GM18867 (cell line): ENCODE data around the gene FGF19.
"Not testable (repeated sequence)": the region's sequence is repeated elsewhere in the genome, so short reads cannot be mapped to it uniquely, and the experiment has no call there.

Experiments
- ATAC-seq: cut with Tn5 transposase; IDR thresholded peaks from one replicate; pipeline ENCODE4 v1.9.1; 2021; ENCODE audit warnings: mild to moderate bottlenecking, moderate library complexity; ENCODE audit not compliant: unreplicated experiment

FGF19 gene

DNA sequence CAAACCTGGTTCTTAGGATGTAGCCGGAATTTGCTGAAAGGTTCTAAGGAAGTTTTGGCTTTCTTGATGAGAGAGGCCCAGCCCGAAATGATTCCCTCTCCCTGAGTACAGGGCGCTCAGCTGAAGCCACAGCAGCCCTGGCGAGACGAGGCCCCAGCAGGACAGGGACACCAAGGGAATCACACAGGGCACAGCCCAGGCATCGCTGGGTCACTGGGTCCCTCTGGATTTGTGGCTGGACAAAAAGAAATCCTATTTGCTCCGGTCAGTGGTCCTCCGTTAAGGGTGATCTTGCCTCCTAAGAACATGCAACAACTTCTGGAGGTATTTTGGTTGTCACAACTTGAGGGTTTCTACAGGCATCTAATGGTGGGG is 6.4 kb downstream of the FGF19 start:
- ATAC-seq: no peak

DNA sequence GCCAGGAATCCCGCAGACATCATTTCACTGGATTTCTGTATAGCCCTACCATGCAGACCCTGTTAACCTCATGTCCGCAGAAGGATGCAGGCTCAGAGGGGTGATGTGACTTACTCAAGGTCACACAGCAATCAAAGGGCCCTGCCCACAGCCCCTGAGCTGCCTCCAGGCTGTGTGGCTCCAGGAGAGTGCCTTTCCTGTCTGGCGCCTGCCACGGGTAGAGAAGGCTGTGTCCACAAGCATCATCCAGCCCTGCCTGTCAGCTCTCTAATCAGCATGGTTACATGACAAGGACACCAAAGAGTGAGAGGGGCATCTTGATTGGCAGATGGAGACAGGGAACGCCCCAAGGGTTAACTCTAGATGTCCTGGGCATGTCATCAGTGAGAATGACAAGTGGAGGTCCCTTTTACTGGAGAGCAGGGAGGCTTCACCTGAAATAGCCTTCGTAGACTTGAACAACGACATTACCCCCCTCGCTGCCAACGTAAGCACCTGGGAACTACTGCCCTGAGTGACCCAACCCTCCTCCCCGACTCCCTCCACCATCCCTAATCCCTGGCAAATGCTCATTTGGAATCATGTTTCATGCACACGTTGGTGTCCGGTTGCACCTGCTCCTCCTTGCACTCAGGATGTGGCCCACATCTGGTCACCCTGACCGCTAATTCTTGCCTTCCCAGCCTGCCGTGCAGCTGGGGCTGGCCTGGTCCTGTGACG is 6.9 kb downstream of the FGF19 start:
- no peak for ATAC-seq

DNA sequence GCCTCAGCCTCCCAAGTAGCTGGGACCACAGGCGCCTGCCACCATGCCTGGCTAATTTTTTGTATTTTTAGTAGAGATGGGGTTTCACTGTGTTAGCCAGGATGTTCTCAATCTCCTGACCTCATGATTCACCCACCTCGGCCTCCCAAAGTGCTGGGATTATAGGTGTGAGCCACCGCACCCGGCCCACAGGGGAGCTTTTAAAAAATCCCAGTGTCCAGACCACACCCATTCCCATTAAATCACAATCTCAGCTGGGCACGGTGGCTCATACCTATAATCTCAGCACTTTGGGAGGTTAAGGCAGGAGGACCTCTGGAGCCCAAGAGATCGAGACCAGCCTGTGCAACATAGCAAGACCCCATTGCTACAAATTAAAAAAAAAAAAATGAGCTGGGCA is 7.8 kb downstream of the FGF19 start:
- ATAC-seq: not testable (repeated sequence)

DNA sequence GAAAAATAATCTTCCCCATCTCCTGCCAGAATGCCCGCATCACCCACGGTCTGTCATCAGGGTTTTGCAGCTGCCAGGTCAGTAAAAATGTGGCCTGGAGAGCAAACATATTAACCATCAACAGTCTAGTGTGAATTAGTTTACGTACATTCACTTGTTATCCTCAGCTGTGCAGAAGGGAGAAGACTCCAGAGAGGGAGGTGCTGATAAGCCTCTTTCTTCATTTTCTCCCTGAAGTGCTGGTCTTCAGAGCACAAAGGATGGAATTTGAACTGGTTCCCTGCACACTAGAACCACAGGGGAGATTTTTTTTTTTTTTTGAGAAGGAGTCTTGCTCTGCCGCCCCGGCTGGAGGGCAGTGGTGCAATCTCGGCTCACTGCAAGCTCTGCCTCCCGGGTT is 8.2 kb downstream of the FGF19 start:
- ATAC-seq: no peak

DNA sequence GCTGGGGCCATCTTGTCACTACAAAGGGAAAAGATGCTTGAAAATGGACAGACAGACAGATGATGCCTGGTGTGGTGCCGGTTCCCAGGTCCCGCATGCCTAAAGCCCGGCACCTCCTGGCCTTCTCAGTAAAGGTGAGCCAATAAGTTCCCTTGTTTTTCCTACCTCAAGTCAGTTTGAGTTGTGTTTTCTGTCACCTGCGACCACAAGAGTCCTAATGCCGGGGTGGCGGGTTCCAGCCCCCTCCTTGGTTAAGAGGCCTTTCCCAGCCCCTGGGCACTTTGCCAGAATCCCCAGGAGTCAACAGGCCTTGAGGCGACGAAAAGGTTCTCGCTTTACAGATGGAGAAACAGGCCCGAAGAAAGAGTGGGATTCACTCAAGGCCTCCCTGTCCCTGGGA is 9.0 kb downstream of the FGF19 start:
- ATAC-seq: no peak

DNA sequence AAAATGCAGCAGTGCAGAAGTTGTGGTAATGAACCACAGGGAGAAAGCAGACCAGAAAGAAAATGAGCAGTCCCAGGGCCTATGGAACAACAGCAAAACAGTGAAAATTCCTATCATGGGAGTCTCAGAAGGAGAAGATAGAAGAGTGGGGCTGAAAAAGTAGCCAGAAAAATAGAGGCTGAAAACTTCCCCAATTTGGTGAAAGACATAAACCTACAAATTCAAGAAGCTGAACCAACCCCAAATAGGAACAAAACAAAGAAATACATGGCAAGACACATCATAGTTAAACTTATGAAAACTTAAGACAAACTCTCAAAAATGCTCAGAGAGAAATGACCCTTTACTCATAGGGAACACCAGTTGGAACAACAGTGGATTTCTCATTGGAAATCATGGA is 11.4 kb downstream of the FGF19 start:
- ATAC-seq: no peak

DNA sequence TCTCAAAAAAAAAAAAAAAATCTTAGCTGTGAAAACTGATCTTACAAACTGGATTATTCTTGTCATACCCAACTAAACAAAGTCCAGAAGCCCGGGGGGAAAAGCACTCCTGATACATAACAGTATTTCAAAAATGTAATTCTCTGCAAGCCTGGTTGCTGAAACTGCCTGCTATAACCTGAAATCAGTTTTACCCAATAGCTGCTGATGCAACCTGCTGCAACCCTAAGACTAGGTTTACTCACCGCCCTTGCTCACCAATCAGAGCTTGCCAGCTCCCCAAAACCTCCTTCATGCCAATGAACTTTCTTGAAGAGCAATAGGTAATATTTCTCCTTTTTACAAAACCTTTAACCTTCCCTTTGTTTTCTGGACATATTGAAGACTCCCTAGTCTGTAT is 12.4 kb downstream of the FGF19 start:
- ATAC-seq: no peak

DNA sequence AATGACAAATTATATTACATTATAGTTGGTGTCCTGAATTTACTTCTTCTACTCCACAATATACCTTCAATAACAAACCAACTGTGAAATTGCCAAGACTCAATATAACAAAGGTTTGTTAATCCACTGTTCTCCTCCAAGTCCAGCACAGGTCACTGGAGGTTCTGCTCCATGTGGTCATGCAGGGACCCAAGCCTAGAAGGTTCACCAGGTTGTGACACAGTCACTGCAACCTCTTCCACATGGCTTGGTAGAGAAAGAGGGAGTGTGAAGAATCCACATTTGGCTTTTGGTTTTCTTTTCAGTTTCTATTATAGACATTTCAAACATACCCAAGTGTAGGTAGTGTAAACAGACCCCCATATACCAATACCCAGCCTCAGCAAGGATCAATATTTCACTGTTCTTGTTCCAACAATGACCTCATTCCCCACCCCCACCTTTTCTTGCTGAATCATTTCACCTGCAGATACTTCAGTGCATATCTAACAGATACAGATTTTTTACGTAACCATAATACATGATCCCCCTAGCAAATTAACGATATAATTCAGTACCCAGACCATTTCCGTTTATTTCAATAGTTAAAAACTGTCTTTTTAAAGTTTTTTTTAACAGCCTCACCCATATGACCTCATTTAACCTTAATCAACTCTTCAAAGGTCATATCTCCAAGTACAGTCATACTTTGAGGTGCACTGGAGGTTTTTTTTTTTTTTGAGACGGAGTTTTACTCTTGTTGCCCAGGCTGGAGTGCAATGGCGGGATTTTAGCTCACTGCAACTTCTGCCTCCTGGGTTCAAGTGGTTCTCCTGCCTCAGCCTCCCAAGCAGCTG is 14.1 kb downstream of the FGF19 start:
- no peak for ATAC-seq

DNA sequence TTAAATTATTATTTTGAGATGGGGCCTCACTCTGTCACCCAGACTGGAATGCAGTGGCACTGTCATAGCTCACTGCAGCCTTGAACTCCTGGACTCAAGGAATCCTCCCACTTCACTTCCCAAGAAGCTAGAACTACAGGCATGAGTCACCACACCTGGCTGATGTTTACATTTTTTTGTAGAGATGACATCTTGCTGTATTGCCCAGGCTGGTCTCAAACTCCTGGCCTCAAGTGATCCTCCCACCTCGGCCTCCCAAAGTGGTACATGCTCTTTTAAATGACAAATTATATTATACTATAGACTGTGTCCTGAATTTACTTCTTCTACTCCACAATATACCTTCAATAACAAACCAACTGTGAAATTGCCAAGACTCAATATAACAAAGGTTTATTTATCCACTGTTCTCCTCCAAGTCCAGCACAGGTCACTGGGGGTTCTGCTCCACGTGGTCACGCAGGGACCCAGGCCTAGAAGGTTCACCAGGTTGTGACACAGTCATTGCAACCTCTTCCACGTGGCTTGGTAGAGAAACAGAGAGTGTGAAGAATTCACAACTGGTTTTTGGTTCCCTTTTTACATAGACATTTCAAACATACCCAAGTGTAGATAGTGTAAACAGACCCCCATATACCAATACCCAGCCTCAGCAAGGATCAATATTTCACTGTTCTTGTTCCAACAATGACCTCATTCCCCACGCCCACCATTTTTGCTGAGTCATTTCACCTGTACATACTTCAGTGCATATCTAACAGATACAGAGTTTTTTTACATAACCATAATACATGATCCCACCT is 15.7 kb downstream of the FGF19 start:
- ATAC-seq: not testable (repeated sequence)

DNA sequence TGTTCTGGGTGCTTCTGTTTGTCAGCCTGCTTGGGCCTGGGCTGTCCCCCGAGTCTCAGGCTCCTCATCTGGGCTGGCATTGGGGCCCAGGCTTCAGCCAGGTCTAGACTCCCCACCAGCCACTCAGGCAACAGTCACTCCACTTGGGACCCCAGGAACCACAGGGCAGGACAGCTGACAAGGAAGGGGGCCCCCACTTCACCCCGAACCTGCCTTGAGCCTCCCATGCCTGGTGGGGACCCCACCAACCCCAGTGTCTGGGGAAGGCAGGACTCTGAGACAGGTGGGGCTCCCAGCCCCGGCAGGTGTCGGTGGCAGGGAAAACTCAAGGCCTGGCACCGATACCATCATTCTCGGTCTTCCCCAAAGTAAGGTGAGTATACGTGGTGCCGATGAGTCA is 17.0 kb downstream of the FGF19 start:
- no peak for ATAC-seq

DNA sequence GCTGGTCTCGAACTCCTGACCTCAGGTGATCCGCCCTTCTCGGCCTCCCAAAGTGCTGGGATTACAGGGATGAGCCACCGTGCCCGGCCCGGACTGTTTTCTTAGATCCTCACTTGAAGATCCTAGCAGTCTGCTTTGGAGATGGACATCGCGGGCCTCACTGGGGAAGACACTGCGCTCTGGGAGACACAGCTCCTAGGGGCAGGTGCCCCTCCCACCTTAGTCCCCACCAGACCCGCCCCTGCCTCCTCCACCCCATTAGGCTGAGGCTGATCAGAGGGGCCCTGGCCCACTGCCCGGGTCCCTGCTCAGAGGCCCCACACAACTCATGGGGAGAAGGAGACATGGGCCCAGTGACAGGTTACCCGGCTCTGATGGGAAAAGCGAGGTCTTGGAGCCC is 17.4 kb downstream of the FGF19 start:
- ATAC-seq: no peak

DNA sequence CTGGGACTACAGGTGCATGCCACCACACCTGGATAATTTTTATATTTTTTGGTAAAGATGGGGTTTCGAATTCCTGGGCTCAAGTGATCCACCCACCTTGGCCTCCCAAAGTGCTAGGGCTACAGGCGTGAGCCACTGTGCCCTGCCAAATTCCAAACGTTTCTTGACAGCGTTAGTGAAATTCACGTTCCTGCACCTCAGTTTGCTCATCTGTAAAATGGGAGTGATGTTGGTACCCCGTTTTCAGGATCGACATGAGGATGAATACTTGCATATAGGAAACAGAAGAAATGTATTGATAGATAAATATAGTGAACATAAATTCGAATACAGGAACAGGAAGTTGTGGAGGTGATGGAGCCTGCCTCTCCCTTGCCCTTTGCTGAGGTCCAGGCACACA is 18.5 kb downstream of the FGF19 start:
- ATAC-seq: no peak

DNA sequence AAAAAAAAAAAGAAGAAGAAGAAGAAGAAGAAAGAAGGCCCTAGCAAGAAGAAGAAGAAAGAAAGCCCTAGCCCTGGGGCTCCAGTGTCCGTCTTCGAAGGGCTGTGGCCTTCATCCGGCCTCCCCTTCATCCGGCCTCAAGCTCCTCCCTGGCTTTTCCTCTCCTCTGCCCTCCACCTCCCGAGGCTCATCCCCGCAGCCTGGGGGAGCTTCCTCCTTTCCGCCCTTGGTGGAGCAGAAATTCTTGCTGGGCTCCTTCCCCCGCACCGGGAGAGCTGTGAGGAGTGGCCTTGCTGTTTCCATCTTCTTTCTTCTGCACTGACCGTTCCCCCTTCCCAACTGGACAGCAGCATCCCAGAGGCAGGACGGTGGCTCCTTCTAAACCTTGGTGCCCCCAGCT is 19.2 kb downstream of the FGF19 start:
- no peak for ATAC-seq

DNA sequence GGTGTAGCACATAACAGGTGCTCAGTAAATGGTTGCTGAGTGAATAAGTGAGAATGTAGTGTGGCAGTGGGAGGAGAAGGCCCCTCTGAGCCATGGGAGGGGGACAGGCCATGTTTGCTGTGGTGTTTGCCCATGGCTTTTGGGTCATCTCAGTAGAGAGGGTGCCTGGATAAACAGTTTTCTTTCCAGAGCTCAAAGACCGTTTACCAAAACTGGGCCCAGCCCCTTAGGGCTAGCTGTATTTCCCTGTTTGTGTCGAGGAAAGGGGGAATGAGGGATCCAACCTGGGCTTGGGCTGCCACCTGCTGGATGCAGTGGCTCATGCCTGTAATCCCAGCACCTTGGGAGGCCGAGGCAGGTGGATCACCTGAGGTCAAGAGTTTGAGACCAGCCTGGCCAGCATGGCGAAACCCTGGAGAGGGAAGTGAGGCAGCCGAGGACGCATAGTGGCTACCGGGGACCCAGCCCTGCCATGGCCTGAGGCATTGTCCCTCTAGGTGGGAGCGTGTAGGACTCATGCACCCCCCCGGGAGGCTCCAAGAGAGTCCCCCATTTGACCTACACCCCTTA is 20.0 kb downstream of the FGF19 start:
- no peak for ATAC-seq

DNA sequence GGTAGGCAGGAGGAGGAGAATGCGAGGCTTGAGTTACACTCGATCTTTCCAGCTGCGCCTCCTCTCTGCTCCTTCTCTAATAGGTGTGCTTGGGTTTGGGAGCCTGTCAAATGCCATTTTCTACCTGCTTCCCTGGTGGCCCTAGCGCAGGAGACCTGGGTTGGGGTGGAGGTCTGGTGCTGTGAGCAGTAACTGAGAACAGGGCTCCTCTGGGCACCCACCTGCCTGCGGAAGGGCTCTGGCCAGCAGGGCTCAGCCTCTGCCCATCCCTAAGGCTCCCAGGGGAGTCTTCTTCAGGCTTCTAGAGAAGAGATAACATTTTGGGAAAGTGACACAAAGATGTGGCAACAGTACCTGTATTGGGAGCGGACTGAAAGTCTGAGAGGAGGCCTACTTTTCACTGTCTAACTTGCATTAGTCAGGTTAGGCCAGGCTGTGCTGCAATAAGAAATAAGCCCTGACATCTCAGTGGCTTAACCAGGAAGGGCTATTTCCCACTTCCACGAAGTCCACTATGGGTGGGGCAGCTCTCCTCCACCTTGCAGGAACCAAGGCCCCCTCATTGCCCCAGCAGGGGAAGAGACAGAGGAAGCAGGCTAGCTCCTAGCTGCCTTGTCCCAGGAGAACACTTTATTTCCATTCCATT is 21.0 kb downstream of the FGF19 start:
- ATAC-seq: no peak

DNA sequence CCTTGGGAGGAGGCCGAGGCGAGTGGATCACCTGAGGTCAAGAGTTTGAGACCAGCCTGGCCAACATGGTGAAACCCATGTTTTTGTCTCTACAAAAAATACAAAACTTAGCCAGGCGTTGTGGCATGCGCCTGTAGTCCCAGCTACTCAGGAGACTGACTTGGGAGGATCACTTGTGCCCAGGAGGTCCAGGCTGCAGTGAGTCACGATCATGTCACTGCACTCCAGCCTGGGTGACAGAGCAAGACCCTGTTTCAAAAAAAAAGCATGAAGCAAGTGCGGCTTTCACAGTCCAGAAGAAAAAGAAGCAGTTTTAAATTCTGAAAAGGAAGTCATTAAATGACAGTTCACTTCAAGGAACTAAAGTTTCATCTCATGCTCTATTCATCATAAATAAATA is 21.6 kb downstream of the FGF19 start:
- no peak for ATAC-seq

DNA sequence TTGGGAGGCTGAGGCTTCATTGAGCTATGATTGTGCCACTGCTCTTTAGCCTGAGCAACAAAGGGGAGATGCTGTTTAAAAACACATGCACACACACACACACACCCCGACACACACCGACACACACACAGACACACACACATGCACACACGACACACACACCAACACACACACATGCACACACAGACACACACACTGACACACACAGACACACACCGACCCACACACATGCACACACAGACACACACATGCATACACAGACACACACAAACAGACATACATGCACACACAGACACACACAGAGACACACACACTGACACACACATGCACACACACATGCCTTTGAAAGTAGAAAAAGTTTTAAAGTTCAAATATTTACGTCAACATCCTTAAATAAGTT is 23.1 kb downstream of the FGF19 start:
- ATAC-seq: no peak

DNA sequence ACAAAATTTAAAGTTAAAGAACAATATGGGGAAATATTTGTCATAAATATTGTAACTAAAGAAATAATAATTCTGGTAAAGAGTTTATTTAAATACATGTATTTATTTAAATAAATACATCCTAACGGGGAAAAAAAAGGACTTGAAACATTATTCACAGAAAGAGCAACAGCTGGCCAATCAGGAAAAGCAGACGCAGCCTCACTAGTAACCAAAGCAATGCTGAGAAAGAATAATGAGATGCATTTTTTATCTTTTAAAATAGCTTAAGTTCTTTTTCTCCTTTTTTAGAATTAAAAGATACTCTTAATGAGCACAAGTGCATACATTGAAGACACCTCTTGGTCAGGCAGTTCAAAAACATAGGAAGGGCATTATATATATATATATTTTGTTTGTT is 26.1 kb downstream of the FGF19 start:
- no peak for ATAC-seq

DNA sequence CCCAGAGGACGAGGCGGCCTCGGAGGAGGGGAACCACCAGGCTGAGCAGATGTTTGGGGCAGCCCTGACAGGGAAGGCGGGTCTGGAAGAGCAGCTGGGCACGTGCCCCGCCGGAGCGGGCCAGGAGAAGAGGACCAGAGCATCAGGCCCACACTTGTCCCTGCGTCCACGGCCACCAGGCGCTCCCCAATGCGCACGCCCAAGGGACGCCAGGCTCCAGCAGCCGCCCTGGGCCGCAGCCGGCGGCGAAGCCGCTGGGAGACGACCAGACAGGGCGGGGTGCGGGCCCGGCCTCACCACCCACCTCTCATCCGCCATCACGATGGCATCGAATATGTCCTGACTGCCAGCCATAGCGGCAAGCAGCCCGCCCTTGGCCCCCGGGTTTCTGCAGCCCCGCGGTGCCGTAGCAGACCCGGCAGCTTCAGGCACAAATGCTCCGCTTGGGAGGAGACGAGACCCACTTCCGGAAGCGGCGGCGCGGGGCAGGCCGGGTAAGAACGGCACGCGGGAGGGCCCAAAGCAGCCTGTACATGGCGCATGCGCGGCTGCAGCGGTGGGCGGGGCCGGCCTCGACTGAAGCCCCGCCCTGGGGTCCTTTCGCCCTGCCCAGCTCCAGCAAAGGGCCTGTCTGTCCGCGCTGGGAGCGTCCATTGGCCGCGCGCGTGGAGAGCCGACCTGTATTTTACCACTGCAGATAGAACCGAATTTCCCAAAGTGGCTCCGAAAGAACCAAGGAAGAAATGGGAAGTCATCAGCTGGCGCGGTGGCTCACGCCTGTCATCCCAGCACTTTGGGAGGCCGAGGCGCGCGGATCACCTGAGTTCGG is 28.7 kb downstream of the FGF19 start, which contains the start of gene LTO1:
Gene LTO1 (minus strand): TSS at position 468 of the 829 bp plus-strand sequence. CDS start 114 bp downstream, at position 354.
- ATAC-seq: peak; percentile 88
